Coronary artery (tissue), 2 donors: ENCODE data around the gene AGMO.

ENCODE experiments used
- DNase-seq: peaks from one replicate; pipeline ENCODE4 v3.0.0-alpha.2; 2017; ENCODE audit warnings: low spot score
- H3K27ac ChIP-seq, 2 donors: fragments of 200-600 bp; sonication (generic); one replicate each; pipeline ENCODE4 v1.5.1; 2016 to 2019
- H3K4me3 ChIP-seq: fragments of 200-600 bp; sonication (generic); 2 replicates; pipeline ENCODE4 v1.5.1; 2016; ENCODE audit warnings: mild to moderate bottlenecking, moderate library complexity
- CTCF ChIP-seq: fragments of 200-600 bp; sonication (generic); IDR thresholded peaks from one replicate; pipeline ENCODE4 v1.5.1; 2019; ENCODE audit warnings: antibody characterized with exemption

AGMO gene

GRCh38 chr7:15504351-15504750 is 57.5 kb downstream of the AGMO start:
- DNase-seq = no peak
- no peak for TF ChIP-seq CTCF
- no peak overlapping the region for H3K4me3 ChIP-seq
- H3K27ac ChIP-seq = no peak overlapping the region

DNA sequence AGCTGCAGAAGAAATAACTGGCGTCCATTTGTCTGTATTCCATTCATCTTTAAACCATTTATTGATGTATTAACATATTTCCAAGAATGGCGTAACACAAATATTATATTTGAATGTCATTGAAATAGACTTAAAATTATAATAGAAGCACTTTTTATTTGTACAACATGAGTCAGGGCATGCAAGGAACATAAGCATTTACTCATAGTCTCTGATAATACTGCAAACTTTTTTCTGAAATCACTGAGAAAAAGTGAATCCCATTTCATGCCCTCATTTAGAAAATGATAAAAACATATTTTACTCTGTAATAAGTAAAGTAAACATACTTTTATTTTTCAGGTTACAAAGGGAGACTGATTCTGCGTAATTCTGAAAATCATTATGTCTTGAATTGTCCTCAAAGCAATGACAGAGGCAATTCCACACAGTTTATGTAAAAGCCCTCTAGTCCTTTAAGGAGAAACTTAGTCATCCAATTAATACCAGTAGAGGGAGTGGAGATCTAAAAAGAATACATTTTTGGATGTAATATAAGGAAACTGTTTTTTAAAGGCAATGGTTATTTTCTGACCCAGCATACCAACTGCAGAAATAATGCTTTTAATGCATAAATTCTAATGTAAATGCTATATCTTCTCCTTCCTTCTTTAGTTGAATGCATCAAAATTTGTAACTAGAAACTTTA is 58.1 kb downstream of the AGMO start:
- TF ChIP-seq CTCF = no peak
- Histone ChIP-seq H3K27ac (no peak overlapping the region), H3K4me3 (no peak overlapping the region)
- DNase-seq = no peak

DNA sequence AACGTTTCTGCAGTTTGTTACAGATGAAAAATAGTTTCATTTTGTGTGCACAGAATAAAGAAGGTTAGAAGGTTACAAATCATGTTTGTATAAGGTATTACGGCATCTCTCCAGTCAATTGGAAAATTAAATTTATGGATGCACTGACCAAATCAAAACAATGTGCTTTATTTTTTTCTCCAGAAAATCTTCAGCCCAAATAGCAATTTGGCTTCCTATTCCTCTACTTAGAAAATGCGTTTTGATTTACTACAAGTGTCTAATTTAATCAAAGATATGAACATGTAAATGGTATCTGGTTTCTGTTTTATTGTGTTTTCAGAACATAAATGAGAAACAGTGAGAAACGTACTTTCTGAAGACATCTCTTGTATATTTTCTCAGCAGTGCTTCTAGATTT is 63.4 kb downstream of the AGMO start:
- no peak overlapping the region for H3K4me3 ChIP-seq
- DNase-seq = no peak
- no peak overlapping the region for H3K27ac ChIP-seq
- TF ChIP-seq CTCF = no peak

DNA sequence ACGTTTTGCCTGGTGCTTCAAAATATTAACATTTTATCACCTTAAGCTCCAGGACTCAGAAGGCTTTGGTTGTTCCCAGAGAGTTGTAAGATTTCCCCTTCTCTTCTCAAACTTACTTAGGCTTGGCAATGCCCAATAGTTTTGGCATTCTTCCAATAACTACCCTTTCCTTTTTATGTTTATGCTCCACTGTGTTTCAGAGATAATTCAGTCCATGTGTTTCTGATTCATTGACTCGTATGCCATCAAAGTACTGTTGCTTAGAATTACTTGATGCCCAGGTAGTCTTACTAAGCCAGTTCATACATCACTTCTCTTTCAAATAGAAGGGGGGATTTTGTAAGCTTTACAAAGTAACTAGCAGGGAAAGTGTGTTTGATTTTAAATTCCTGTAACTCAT is 66.6 kb downstream of the AGMO start:
- DNase-seq = no peak
- Histone ChIP-seq H3K27ac (no peak overlapping the region), H3K4me3 (no peak overlapping the region)
- TF ChIP-seq CTCF = no peak

DNA sequence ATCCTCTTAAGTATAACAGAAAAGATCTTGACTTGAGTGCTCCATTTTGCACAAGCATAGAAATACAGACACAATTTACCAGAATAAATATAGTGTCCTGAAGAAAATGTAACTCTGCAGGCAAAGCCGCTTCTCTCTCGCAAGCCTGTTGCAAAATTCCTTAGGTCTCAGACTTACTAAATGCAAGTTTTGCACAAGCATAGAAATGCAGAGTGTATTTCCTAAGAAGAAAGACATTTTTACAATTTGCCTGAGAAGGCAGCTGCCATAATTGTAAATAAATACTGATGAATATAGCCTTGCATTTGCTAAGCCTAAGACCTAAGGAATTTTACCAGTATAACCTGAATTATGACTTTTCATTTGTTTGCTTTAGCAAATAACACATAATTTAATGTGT is 67.1 kb downstream of the AGMO start:
- TF ChIP-seq CTCF = no peak
- Histone ChIP-seq H3K4me3 (no peak overlapping the region), H3K27ac (no peak overlapping the region)
- DNase-seq = no peak

GRCh38 chr7:15491361-15491760 is 70.5 kb downstream of the AGMO start:
- no peak overlapping the region for H3K4me3 ChIP-seq
- H3K27ac ChIP-seq = no peak overlapping the region
- TF ChIP-seq CTCF = no peak
- DNase-seq = no peak

- no peak for DNase-seq
- TF ChIP-seq CTCF = no peak
- no peak overlapping the region for H3K27ac ChIP-seq
Measured at GRCh38 chr7:15490291-15490690, 71.5 kb downstream of the AGMO start.

More at GRCh38 chr7:15490291-15490690, 71.5 kb downstream of the AGMO start:
- H3K4me3 ChIP-seq = no peak overlapping the region
